ENCODE results near the gene PANK4. TPM values are rescaled to one million over a fixed set of nuclear protein-coding genes. Genes with fewer than 3 reads are reported as not detected.
A peak's percentile ranks its signal among the peaks of the same experiment; 100 is the strongest.
"Not testable (repeated sequence)": the region's sequence is repeated elsewhere in the genome, so short reads cannot be mapped to it uniquely, and the experiment has no call there.

Gene PANK4
- total RNA-seq, 1 experiment from 2014 or later: 22.1 TPM

- H3K27ac Mint-ChIP-seq (ENCODE audit: low read depth, unreplicated experiment): no peak overlapping the region
- TF ChIP-seq CTCF (IDR thresholded peaks at IDR 0.05; ENCODE audit: unreplicated experiment): no peak
- no peaks in the 10 kb centered on the region for H3K9me3 Mint-ChIP-seq (ENCODE audit: unreplicated experiment)
- POLR2A ChIA-PET: no interaction called here
- BruUV-seq (replicated peaks): no TSS peak
- intact Hi-C loops (cut with micrococcal nuclease): no loop called here
- H3K36me3 Mint-ChIP-seq (ENCODE audit: insufficient read depth, unreplicated experiment): no peaks in the 10 kb centered on the region
- H3K27me3 Mint-ChIP-seq (ENCODE audit: insufficient read depth, unreplicated experiment): no peaks in the 10 kb centered on the region
- H3K4me3 Mint-ChIP-seq (ENCODE audit: unreplicated experiment): no peak overlapping the region
- H3K4me1 Mint-ChIP-seq (ENCODE audit: insufficient read depth, unreplicated experiment): peaks cover 7% of the 10 kb centered on the region
- no peak for DNase-seq (ENCODE audit: unreplicated experiment)
- CTCF ChIA-PET: no interaction called here
Measured at GRCh38 chr1:2552189-2552588, 25.8 kb upstream of the PANK4 start.

- H3K27me3 Mint-ChIP-seq (ENCODE audit: insufficient read depth, unreplicated experiment); intact Hi-C loops (cut with micrococcal nuclease); CTCF ChIA-PET; POLR2A ChIA-PET; DNase-seq (ENCODE audit: unreplicated experiment); H3K4me3 Mint-ChIP-seq (ENCODE audit: unreplicated experiment); BruUV-seq (replicated peaks); H3K9me3 Mint-ChIP-seq (ENCODE audit: unreplicated experiment); H3K27ac Mint-ChIP-seq (ENCODE audit: low read depth, unreplicated experiment); H3K36me3 Mint-ChIP-seq (ENCODE audit: insufficient read depth, unreplicated experiment): not testable (repeated sequence)
- peaks cover 10% of the 10 kb centered on the region for H3K4me1 Mint-ChIP-seq (ENCODE audit: insufficient read depth, unreplicated experiment)
Measured at GRCh38 chr1:2551544-2551943, 25.1 kb upstream of the PANK4 start.

- POLR2A ChIA-PET; H3K4me3 Mint-ChIP-seq (ENCODE audit: unreplicated experiment); H3K9me3 Mint-ChIP-seq (ENCODE audit: unreplicated experiment); H3K27ac Mint-ChIP-seq (ENCODE audit: low read depth, unreplicated experiment); H3K4me1 Mint-ChIP-seq (ENCODE audit: insufficient read depth, unreplicated experiment); H3K27me3 Mint-ChIP-seq (ENCODE audit: insufficient read depth, unreplicated experiment); DNase-seq (ENCODE audit: unreplicated experiment); intact Hi-C loops (cut with micrococcal nuclease); BruUV-seq (replicated peaks); H3K36me3 Mint-ChIP-seq (ENCODE audit: insufficient read depth, unreplicated experiment); CTCF ChIA-PET: not testable (repeated sequence)
Measured at GRCh38 chr1:2550309-2550861, 24.0 kb upstream of the PANK4 start.

- not testable (repeated sequence) for H3K27me3 Mint-ChIP-seq (ENCODE audit: insufficient read depth, unreplicated experiment)
Measured at GRCh38 chr1:2549367-2550029, 23.1 kb upstream of the PANK4 start.

GRCh38 chr1:2548068-2548589 is 21.7 kb upstream of the PANK4 start:
- H3K4me1 Mint-ChIP-seq (ENCODE audit: insufficient read depth, unreplicated experiment): peaks cover 5% of the 10 kb centered on the region
- H3K36me3 Mint-ChIP-seq (ENCODE audit: insufficient read depth, unreplicated experiment): no peaks in the 10 kb centered on the region
- H3K9me3 Mint-ChIP-seq (ENCODE audit: unreplicated experiment): no peaks in the 10 kb centered on the region
- peak overlapping the region; percentile 75 for H3K4me3 Mint-ChIP-seq (ENCODE audit: unreplicated experiment)
- peak; percentile 78 for DNase-seq (ENCODE audit: unreplicated experiment)
- no peaks in the 10 kb centered on the region for H3K27me3 Mint-ChIP-seq (ENCODE audit: insufficient read depth, unreplicated experiment)
- intact Hi-C loops (cut with micrococcal nuclease): loop anchor here (1.0 to 5.0 kb wide), 4 partner anchors 56 to 877 kb away; no protein-coding TSS in a partner anchor
- POLR2A ChIA-PET: interaction anchor here (0.7 to 2.6 kb wide), 8 partner anchors 14 to 353 kb away, joined by 3 to 22 read pairs (median 4); partner anchors contain the start of genes FAAP20, MORN1, PEX10 and PRXL2B
- BruUV-seq (replicated peaks): no TSS peak
- peak; percentile 87 for TF ChIP-seq CTCF (IDR thresholded peaks at IDR 0.05; ENCODE audit: unreplicated experiment)
- CTCF ChIA-PET: interaction anchor here (0.8 to 4.2 kb wide), 21 partner anchors 8 to 876 kb away, joined by 3 to 60 read pairs (median 6); partner anchors contain the start of genes PANK4, PEX10 and TNFRSF14
- H3K27ac Mint-ChIP-seq (ENCODE audit: low read depth, unreplicated experiment): no peak overlapping the region

More at GRCh38 chr1:2549367-2550029, 23.1 kb upstream of the PANK4 start:
- H3K27ac Mint-ChIP-seq (ENCODE audit: low read depth, unreplicated experiment); H3K36me3 Mint-ChIP-seq (ENCODE audit: insufficient read depth, unreplicated experiment); DNase-seq (ENCODE audit: unreplicated experiment); H3K4me1 Mint-ChIP-seq (ENCODE audit: insufficient read depth, unreplicated experiment); H3K4me3 Mint-ChIP-seq (ENCODE audit: unreplicated experiment); BruUV-seq (replicated peaks); H3K9me3 Mint-ChIP-seq (ENCODE audit: unreplicated experiment): not testable (repeated sequence)
- ChIA-PET CTCF (interaction anchor here (2.0 to 4.2 kb wide), 5 partner anchors 14 to 129 kb away, joined by 6 to 28 read pairs (median 13); no protein-coding TSS in a partner anchor), POLR2A (interaction anchor here (0.7 to 1.4 kb wide), 4 partner anchors 22 to 875 kb away, joined by 3 to 4 read pairs (median 3); partner anchors contain the start of genes PEX10 and PRXL2B)
- intact Hi-C loops (cut with micrococcal nuclease): loop anchor here (2.0 to 5.0 kb wide), 3 partner anchors 57 to 875 kb away; no protein-coding TSS in a partner anchor
